Lower lobe of right lung (tissue), 1 donor: ENCODE results near the gene ORMDL2. TPM values are rescaled to one million over a fixed set of nuclear protein-coding genes. Genes with fewer than 3 reads are reported as not detected.

ENCODE experiments used
- total RNA-seq: library from RNA; stranded (reverse); fragmentation: NEBNext Ultra II Directional; extraction: Animal tissue kit (Norgen Biotek cat#: 25700); gene quantifications from one replicate; pipeline ENCODE4 v1.2.1, GENCODE V29; 2021
- donor health status: DM: no; HTN: yes; CAD: no; lungs with severe emphysema.

The ORMDL2 gene
- total RNA-seq, 1 donor from 2014 or later, result 49.6 TPM

Other genes with a start within 250 kb of the ORMDL2 start
- gene OR2AP1, start 245.6 kb upstream of the ORMDL2 start, total RNA-seq, result not detected
- not detected for gene OR10P1, start 181.1 kb upstream of the ORMDL2 start, total RNA-seq
- gene ITGA7, start 110.1 kb upstream of the ORMDL2 start, total RNA-seq, result 17.5 TPM
- 134 TPM for gene BLOC1S1, start 102.0 kb upstream of the ORMDL2 start, total RNA-seq
- 11.1 TPM for gene RDH5, start 97.6 kb upstream of the ORMDL2 start, total RNA-seq
- gene CD63, start 89.0 kb upstream of the ORMDL2 start, total RNA-seq, result 1,142 TPM
- gene GDF11, start 74.9 kb upstream of the ORMDL2 start, total RNA-seq, result 3.8 TPM
- gene SARNP, start 317 bp upstream of the ORMDL2 start, total RNA-seq, result 40.1 TPM
- gene DNAJC14, start 11.5 kb downstream of the ORMDL2 start, total RNA-seq, result 35.7 TPM
- 35.2 TPM for gene MMP19, start 24.9 kb downstream of the ORMDL2 start, total RNA-seq
- 28.9 TPM for gene PYM1, start 109.9 kb downstream of the ORMDL2 start, total RNA-seq
- 35.3 TPM for gene DGKA, start 113.1 kb downstream of the ORMDL2 start, total RNA-seq
- 1.2 TPM for gene PMEL, start 148.0 kb downstream of the ORMDL2 start, total RNA-seq
- gene CDK2, start 148.8 kb downstream of the ORMDL2 start, total RNA-seq, result 22.2 TPM
- gene RAB5B, start 156.0 kb downstream of the ORMDL2 start, total RNA-seq, result 138 TPM
- 23.3 TPM for gene SUOX, start 179.2 kb downstream of the ORMDL2 start, total RNA-seq
- gene IKZF4, start 203.0 kb downstream of the ORMDL2 start, total RNA-seq, result 13.1 TPM
- 77.2 TPM for gene RPS26, start 223.9 kb downstream of the ORMDL2 start, total RNA-seq